HEK293T (cell line): Measurements from ENCODE around the gene DLG2.

Experiments used
- BHLHE40 ChIP-seq: fragments of 450-650 bp; IDR thresholded peaks from 2 replicates; pipeline ENCODE4 v1.6.1; 2016; ENCODE audit warnings: mild to moderate bottlenecking, moderate library complexity, borderline replicate concordance
- CTBP1 ChIP-seq: fragments of 450-650 bp; IDR thresholded peaks from 2 replicates; pipeline ENCODE4 v1.6.1; 2016; ENCODE audit warnings: borderline replicate concordance
- ELF4 ChIP-seq: fragments of 450-650 bp; IDR thresholded peaks from 2 replicates; pipeline ENCODE4 v1.6.1; 2017; ENCODE audit warnings: antibody characterized with exemption
- FOXA1 ChIP-seq: fragments of 450-650 bp; IDR thresholded peaks from 2 replicates; pipeline ENCODE4 v1.6.1; 2016; ENCODE audit warnings: mild to moderate bottlenecking
- FOXK2 ChIP-seq: fragments of 450-650 bp; IDR thresholded peaks from 2 replicates; pipeline ENCODE4 v1.6.1; 2016; ENCODE audit warnings: mild to moderate bottlenecking
- FOXM1 ChIP-seq: fragments of 450-650 bp; IDR thresholded peaks from 2 replicates; pipeline ENCODE4 v1.6.1; 2017; ENCODE audit warnings: mild to moderate bottlenecking, borderline replicate concordance
- L3MBTL2 ChIP-seq: fragments of 450-650 bp; conservative IDR thresholded peaks from 2 replicates; pipeline ENCODE4 v1.6.1; 2016; ENCODE audit warnings: mild to moderate bottlenecking
- SUZ12 ChIP-seq: fragments of 450-650 bp; IDR thresholded peaks from 2 replicates; pipeline ENCODE4 v1.6.1; 2016; ENCODE audit warnings: mild to moderate bottlenecking
- TARDBP ChIP-seq: fragments of 450-650 bp; IDR thresholded peaks from 2 replicates; pipeline ENCODE4 v1.6.1; 2016
- TF ChIP-seq, protein P1 (sequence below): fragments of 450-650 bp; IDR thresholded peaks from 2 replicates; pipeline ENCODE4 v1.6.1; 2016

- TF ChIP-seq FOXK2 = no peak
- TF ChIP-seq SUZ12 = no peak
- no peak for TF ChIP-seq L3MBTL2
- TF ChIP-seq ELF4 = no peak
- no peak for TF ChIP-seq FOXA1
- TF ChIP-seq FOXM1 = no peak
- TF ChIP-seq CTBP1 = no peak
- TF ChIP-seq, protein P1, sequence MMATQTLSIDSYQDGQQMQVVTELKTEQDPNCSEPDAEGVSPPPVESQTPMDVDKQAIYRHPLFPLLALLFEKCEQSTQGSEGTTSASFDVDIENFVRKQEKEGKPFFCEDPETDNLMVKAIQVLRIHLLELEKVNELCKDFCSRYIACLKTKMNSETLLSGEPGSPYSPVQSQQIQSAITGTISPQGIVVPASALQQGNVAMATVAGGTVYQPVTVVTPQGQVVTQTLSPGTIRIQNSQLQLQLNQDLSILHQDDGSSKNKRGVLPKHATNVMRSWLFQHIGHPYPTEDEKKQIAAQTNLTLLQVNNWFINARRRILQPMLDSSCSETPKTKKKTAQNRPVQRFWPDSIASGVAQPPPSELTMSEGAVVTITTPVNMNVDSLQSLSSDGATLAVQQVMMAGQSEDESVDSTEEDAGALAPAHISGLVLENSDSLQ = no peak
- no peak for TF ChIP-seq BHLHE40
- no peak for TF ChIP-seq TARDBP
Measured at GRCh38 chr11:84901991-84902390, 725.2 kb downstream of the DLG2 start.
